Measurements from ENCODE around the gene CLASP2. TPM values are rescaled to one million over a fixed set of nuclear protein-coding genes. Genes with fewer than 3 reads are reported as not detected.
"Not testable (repeated sequence)": the region's sequence is repeated elsewhere in the genome, so short reads cannot be mapped to it uniquely, and the experiment has no call there.

Gene CLASP2
- total RNA-seq, 1 experiment from 2014 or later, result 12.1 TPM

GRCh38 chr3:33658621-33658990 lies 59.4 kb downstream of the CLASP2 start:
- H3K4me3 ChIP-seq, result peak overlapping the region; percentile 13; the same call in 1 of the 2 replicates
- no peaks in the 10 kb centered on the region for H3K27me3 ChIP-seq
- DNase-seq, result no peak

GRCh38 chr3:33658039-33658438 lies 60.0 kb downstream of the CLASP2 start:
- Histone ChIP-seq H3K4me3 (no peak overlapping the region), H3K27me3 (no peaks in the 10 kb centered on the region), H3K9me3 (no peaks in the 10 kb centered on the region), H3K36me3 (no peaks in the 10 kb centered on the region)
- no peak for DNase-seq

More at GRCh38 chr3:33658621-33658990, 59.4 kb downstream of the CLASP2 start:
- H3K36me3 ChIP-seq, result no peaks in the 10 kb centered on the region
- no peaks in the 10 kb centered on the region for H3K9me3 ChIP-seq

GRCh38 chr3:33652736-33653135 lies 65.3 kb downstream of the CLASP2 start:
- Histone ChIP-seq H3K27me3 (no peaks in the 10 kb centered on the region), H3K9me3 (no peaks in the 10 kb centered on the region), H3K36me3 (no peaks in the 10 kb centered on the region), H3K4me3 (no peak overlapping the region)
- no peak for DNase-seq

GRCh38 chr3:33651101-33651500 lies 67.0 kb downstream of the CLASP2 start:
- not testable (repeated sequence) for H3K27me3 ChIP-seq, H3K36me3 ChIP-seq, H3K4me3 ChIP-seq, H3K9me3 ChIP-seq, DNase-seq

- Histone ChIP-seq H3K9me3 (no peaks in the 10 kb centered on the region), H3K36me3 (no peaks in the 10 kb centered on the region), H3K27me3 (no peaks in the 10 kb centered on the region), H3K4me3 (no peak overlapping the region)
- DNase-seq, result no peak
Observed at GRCh38 chr3:33650495-33650894, 67.6 kb downstream of the CLASP2 start.

GRCh38 chr3:33648793-33649192 lies 69.3 kb downstream of the CLASP2 start:
- H3K36me3 ChIP-seq, result no peaks in the 10 kb centered on the region
- no peak overlapping the region for H3K4me3 ChIP-seq
- no peaks in the 10 kb centered on the region for H3K27me3 ChIP-seq
- DNase-seq, result no peak
- no peaks in the 10 kb centered on the region for H3K9me3 ChIP-seq

- H3K4me3 ChIP-seq, result no peak overlapping the region
- no peaks in the 10 kb centered on the region for H3K36me3 ChIP-seq
- no peaks in the 10 kb centered on the region for H3K27me3 ChIP-seq
- no peak for DNase-seq
- no peaks in the 10 kb centered on the region for H3K9me3 ChIP-seq
Observed at GRCh38 chr3:33646406-33646805, 71.6 kb downstream of the CLASP2 start.

GRCh38 chr3:33645060-33645647 lies 72.9 kb downstream of the CLASP2 start:
- Histone ChIP-seq H3K4me3 (no peak overlapping the region), H3K9me3 (no peaks in the 10 kb centered on the region), H3K27me3 (no peaks in the 10 kb centered on the region), H3K36me3 (no peaks in the 10 kb centered on the region)
- no peak for DNase-seq

- Histone ChIP-seq H3K4me3 (no peak overlapping the region), H3K27me3 (no peaks in the 10 kb centered on the region), H3K9me3 (no peaks in the 10 kb centered on the region), H3K36me3 (no peaks in the 10 kb centered on the region)
- no peak for DNase-seq
Observed at GRCh38 chr3:33644582-33644981, 73.5 kb downstream of the CLASP2 start.

- no peak overlapping the region for H3K4me3 ChIP-seq
- H3K27me3 ChIP-seq, result no peaks in the 10 kb centered on the region
- H3K9me3 ChIP-seq, result no peaks in the 10 kb centered on the region
- no peaks in the 10 kb centered on the region for H3K36me3 ChIP-seq
- DNase-seq, result no peak
Observed at GRCh38 chr3:33642806-33643205, 75.2 kb downstream of the CLASP2 start.

- Histone ChIP-seq H3K27me3 (no peaks in the 10 kb centered on the region), H3K9me3 (no peaks in the 10 kb centered on the region), H3K36me3 (no peaks in the 10 kb centered on the region), H3K4me3 (no peak overlapping the region)
- DNase-seq, result no peak
Observed at GRCh38 chr3:33639889-33640288, 78.2 kb downstream of the CLASP2 start.

- no peak for DNase-seq
- H3K36me3 ChIP-seq, result no peaks in the 10 kb centered on the region
Observed at GRCh38 chr3:33637482-33637881, 80.6 kb downstream of the CLASP2 start.

GRCh38 chr3:33636125-33636850 lies 81.8 kb downstream of the CLASP2 start:
- DNase-seq, result no peak
- H3K36me3 ChIP-seq, result no peaks in the 10 kb centered on the region
- H3K4me3 ChIP-seq, result no peak overlapping the region
- H3K27me3 ChIP-seq, result no peaks in the 10 kb centered on the region
- no peaks in the 10 kb centered on the region for H3K9me3 ChIP-seq

More at GRCh38 chr3:33637482-33637881, 80.6 kb downstream of the CLASP2 start:
- Histone ChIP-seq H3K27me3 (no peaks in the 10 kb centered on the region), H3K4me3 (no peak overlapping the region), H3K9me3 (no peaks in the 10 kb centered on the region)

- Histone ChIP-seq H3K27me3 (no peaks in the 10 kb centered on the region), H3K36me3 (no peaks in the 10 kb centered on the region), H3K4me3 (no peak overlapping the region), H3K9me3 (no peaks in the 10 kb centered on the region)
- no peak for DNase-seq
Observed at GRCh38 chr3:33634262-33634661, 83.8 kb downstream of the CLASP2 start.

- Histone ChIP-seq H3K9me3 (no peaks in the 10 kb centered on the region), H3K4me3 (no peak overlapping the region), H3K27me3 (no peaks in the 10 kb centered on the region), H3K36me3 (no peaks in the 10 kb centered on the region)
- DNase-seq, result no peak
Observed at GRCh38 chr3:33629219-33629618, 88.8 kb downstream of the CLASP2 start.

GRCh38 chr3:33624756-33625155 lies 93.3 kb downstream of the CLASP2 start:
- H3K36me3 ChIP-seq, result no peaks in the 10 kb centered on the region
- no peaks in the 10 kb centered on the region for H3K9me3 ChIP-seq
- no peak for DNase-seq
- no peaks in the 10 kb centered on the region for H3K27me3 ChIP-seq
- no peak overlapping the region for H3K4me3 ChIP-seq

GRCh38 chr3:33613041-33613440 lies 105.0 kb downstream of the CLASP2 start:
- Histone ChIP-seq H3K9me3 (no peaks in the 10 kb centered on the region), H3K27me3 (no peaks in the 10 kb centered on the region), H3K4me3 (no peak overlapping the region), H3K36me3 (no peaks in the 10 kb centered on the region)
- DNase-seq, result no peak

GRCh38 chr3:33612607-33613006 lies 105.4 kb downstream of the CLASP2 start:
- no peak for DNase-seq
- no peaks in the 10 kb centered on the region for H3K36me3 ChIP-seq
- H3K4me3 ChIP-seq, result no peak overlapping the region
- H3K27me3 ChIP-seq, result no peaks in the 10 kb centered on the region
- no peaks in the 10 kb centered on the region for H3K9me3 ChIP-seq

All from MG63 (cell line).